ENCODE results near the gene FAR2.

FAR2 gene

GRCh38 chr12:29148911-29149690 is at the start of gene FAR2:
FAR2 (plus strand) TSS chr12:29149278; CDS start chr12:29270450, 121,172 bp downstream.
- H3K27me3 ChIP-seq: no peaks in the 10 kb centered on the region
- TF ChIP-seq CTCF (IDR thresholded peaks at IDR 0.05): no peak
- peak within 1 kb of the TSS; percentile 85 to 90 for H3K4me3 ChIP-seq (ENCODE audit: low read depth in 1 of 2, low read length in 1 of 2)
- peak within 1 kb of the TSS; percentile 87 for H3K27ac ChIP-seq
- H3K36me3 ChIP-seq: no peaks in the 10 kb centered on the region
- H3K9me3 ChIP-seq: no peaks in the 10 kb centered on the region
- peaks cover 55% of the 10 kb centered on the region in 2 experiments for H3K4me1 ChIP-seq (ENCODE audit: control insufficient read depth in 1 of 2, insufficient read depth in 1 of 2, low read depth in 1 of 2, low read length in 1 of 2)

GRCh38 chr12:29102741-29103140 is 46.3 kb upstream of the FAR2 start:
- Histone ChIP-seq H3K4me3 (ENCODE audit: low read depth in 1 of 2, low read length in 1 of 2) (no peak overlapping the region), H3K9me3 (no peaks in the 10 kb centered on the region), H3K36me3 (no peaks in the 10 kb centered on the region), H3K27ac (peak overlapping the region; percentile 70), H3K27me3 (no peaks in the 10 kb centered on the region), H3K4me1 (ENCODE audit: control insufficient read depth in 1 of 2, insufficient read depth in 1 of 2, low read depth in 1 of 2, low read length in 1 of 2) (peaks cover 18 to 22% of the 10 kb centered on the region in 2 experiments)
- no peak for TF ChIP-seq CTCF (IDR thresholded peaks at IDR 0.05)

- H3K36me3 ChIP-seq: no peaks in the 10 kb centered on the region
- H3K27ac ChIP-seq: peak overlapping the region; percentile 70
Measured at GRCh38 chr12:29103539-29103974, 45.5 kb upstream of the FAR2 start.

GRCh38 chr12:29104516-29104915 is 44.6 kb upstream of the FAR2 start:
- no peaks in the 10 kb centered on the region for H3K27me3 ChIP-seq
- peaks cover 18 to 22% of the 10 kb centered on the region in 2 experiments for H3K4me1 ChIP-seq (ENCODE audit: control insufficient read depth in 1 of 2, insufficient read depth in 1 of 2, low read depth in 1 of 2, low read length in 1 of 2)
- no peak for TF ChIP-seq CTCF (IDR thresholded peaks at IDR 0.05)
- H3K9me3 ChIP-seq: no peaks in the 10 kb centered on the region
- peak overlapping the region; percentile 70 for H3K27ac ChIP-seq
- no peak overlapping the region for H3K4me3 ChIP-seq (ENCODE audit: low read depth in 1 of 2, low read length in 1 of 2)
- no peaks in the 10 kb centered on the region for H3K36me3 ChIP-seq

More at GRCh38 chr12:29103539-29103974, 45.5 kb upstream of the FAR2 start:
- Histone ChIP-seq H3K9me3 (no peaks in the 10 kb centered on the region), H3K4me1 (ENCODE audit: control insufficient read depth in 1 of 2, insufficient read depth in 1 of 2, low read depth in 1 of 2, low read length in 1 of 2) (peaks cover 18 to 22% of the 10 kb centered on the region in 2 experiments), H3K4me3 (ENCODE audit: low read depth in 1 of 2, low read length in 1 of 2) (peak overlapping the region; percentile 33 to 54), H3K27me3 (no peaks in the 10 kb centered on the region)
- TF ChIP-seq CTCF (IDR thresholded peaks at IDR 0.05): no peak

GRCh38 chr12:29110506-29111442 is 38.3 kb upstream of the FAR2 start:
- TF ChIP-seq CTCF (IDR thresholded peaks at IDR 0.05): no peak
- H3K36me3 ChIP-seq: no peaks in the 10 kb centered on the region
- H3K9me3 ChIP-seq: no peaks in the 10 kb centered on the region
- H3K27me3 ChIP-seq: no peaks in the 10 kb centered on the region
- H3K4me3 ChIP-seq (ENCODE audit: low read depth in 1 of 2, low read length in 1 of 2): no peak overlapping the region
- no peak overlapping the region for H3K27ac ChIP-seq
- no peaks in the 10 kb centered on the region for H3K4me1 ChIP-seq (ENCODE audit: control insufficient read depth in 1 of 2, insufficient read depth in 1 of 2, low read depth in 1 of 2, low read length in 1 of 2)

Data from neutrophil (primary cell).